ENCODE results near the gene CD7. TPM values are rescaled to one million over a fixed set of nuclear protein-coding genes. Genes with fewer than 3 reads are reported as not detected.

CD7 gene
- total RNA-seq, 1 donor from 2014 or later: 7.1 TPM

DNA sequence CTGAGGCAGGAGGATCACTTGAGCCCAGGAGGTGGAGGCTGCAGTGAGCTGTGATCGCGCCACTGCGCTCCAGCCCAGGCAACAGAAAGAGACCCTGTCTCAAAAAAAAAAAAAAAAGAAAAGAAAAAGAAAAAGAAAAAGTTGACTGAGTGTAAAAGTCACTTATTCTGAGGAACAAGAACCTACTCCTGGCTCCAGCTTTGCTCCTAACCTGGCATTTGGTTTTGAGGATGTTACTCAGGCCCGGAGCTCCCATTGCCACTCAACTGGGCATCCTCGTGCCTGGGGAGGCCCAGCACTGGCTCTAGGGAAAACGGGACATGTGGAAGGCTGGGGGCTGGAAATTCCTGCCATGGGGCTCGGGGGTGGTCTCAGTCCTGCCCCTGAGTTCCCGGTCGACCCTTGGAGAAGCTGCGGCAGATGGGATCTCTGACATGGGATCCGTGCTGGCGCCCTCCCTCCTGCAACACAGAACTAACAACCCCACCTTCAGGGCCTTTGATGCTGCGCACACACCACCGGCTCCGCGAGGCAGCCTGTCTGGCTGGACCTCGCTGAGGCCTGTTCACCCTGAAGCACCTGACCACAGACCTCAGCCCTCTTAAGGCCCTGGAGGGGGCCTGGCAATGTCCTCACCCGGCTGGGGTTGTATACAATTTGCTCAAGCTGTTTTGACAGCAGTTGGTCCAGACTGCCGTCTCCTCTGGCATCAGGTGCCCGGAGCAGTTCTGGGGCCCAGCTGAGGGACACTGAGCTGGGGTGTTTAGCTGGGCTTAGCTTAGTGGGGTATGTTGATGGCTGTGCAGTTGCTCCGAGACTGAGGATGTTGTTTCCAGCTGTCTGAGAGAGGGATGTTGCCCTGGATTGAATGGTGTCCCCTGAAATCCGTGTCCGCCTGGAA is 12.3 kb downstream of the CD7 start:
- H3K27me3 ChIP-seq (ENCODE audit: low read depth): no peaks in the 10 kb centered on the region
- no peak for DNase-seq
- no peak overlapping the region for H3K27ac ChIP-seq
- TF ChIP-seq, protein P1, sequence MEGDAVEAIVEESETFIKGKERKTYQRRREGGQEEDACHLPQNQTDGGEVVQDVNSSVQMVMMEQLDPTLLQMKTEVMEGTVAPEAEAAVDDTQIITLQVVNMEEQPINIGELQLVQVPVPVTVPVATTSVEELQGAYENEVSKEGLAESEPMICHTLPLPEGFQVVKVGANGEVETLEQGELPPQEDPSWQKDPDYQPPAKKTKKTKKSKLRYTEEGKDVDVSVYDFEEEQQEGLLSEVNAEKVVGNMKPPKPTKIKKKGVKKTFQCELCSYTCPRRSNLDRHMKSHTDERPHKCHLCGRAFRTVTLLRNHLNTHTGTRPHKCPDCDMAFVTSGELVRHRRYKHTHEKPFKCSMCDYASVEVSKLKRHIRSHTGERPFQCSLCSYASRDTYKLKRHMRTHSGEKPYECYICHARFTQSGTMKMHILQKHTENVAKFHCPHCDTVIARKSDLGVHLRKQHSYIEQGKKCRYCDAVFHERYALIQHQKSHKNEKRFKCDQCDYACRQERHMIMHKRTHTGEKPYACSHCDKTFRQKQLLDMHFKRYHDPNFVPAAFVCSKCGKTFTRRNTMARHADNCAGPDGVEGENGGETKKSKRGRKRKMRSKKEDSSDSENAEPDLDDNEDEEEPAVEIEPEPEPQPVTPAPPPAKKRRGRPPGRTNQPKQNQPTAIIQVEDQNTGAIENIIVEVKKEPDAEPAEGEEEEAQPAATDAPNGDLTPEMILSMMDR (IDR thresholded peaks at IDR 0.05): no peak
- ATAC-seq: no peak
- no peaks in the 10 kb centered on the region for H3K9me3 ChIP-seq
- intact Hi-C loops (cut with DNase I): no loop called here
- H3K36me3 ChIP-seq: no peaks in the 10 kb centered on the region
- H3K4me3 ChIP-seq: no peak overlapping the region
- peaks cover 16% of the 10 kb centered on the region for H3K4me1 ChIP-seq

- TF ChIP-seq, protein P1 (IDR thresholded peaks at IDR 0.05): no peak
- DNase-seq (no peak), ATAC-seq (no peak)
- H3K4me1 ChIP-seq: peaks cover 16% of the 10 kb centered on the region
- H3K9me3 ChIP-seq: no peaks in the 10 kb centered on the region
- no peaks in the 10 kb centered on the region for H3K36me3 ChIP-seq
- H3K27ac ChIP-seq: no peak overlapping the region
- no peak overlapping the region for H3K4me3 ChIP-seq
- H3K27me3 ChIP-seq (ENCODE audit: low read depth): no peaks in the 10 kb centered on the region
- intact Hi-C loops (cut with DNase I): no loop called here
Observed at GRCh38 chr17:82303944-82304808, 13.2 kb downstream of the CD7 start.

DNA sequence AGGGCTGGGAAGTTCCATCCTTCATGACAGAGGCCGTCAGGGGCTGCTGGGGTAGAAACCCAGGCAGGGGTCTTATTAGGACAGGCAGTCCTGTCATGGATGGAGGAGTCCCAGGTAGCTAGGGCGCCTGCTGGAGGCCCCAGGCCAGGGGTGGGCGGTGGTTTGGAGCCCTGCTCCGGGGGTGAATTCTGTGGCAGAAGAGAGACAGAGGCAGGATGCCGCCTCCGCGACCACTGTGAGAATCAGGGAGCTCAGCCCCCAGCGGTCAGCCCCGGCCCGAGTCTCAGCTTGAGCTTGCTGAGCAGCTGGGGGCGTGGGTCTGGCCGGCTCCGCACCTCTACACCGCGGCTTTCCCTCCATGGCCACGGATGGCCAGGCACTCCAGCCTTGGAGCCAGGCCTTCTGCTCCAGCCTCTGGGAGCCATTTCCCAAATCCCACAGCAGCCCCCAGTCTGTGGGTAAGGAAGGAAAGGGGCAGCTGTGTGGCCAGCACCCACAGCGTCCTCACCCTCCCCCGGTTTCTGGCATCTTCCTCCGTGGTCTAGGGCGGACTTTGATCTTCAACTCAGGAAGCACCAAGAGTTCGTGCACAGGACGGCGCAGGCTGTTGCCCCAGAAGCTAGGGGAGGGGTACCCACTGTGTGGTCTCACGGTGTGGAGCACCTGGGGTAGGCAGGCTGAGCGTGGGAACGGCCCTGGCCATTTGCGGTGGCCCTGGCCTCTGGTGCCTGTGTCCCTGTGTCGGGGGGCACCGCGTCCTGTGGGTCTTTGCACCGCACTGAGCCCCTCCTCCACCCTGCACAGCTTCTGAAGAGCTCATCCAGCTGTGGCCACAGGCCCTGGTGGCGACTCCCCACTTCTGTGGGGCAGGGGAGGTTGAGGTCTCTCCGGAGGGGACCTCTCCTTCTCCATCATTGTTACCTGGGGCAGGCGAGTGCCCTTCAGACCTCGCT is 14.1 kb downstream of the CD7 start:
- H3K4me3 ChIP-seq: no peak overlapping the region
- DNase-seq: no peak
- no peaks in the 10 kb centered on the region for H3K9me3 ChIP-seq
- ATAC-seq: no peak
- H3K4me1 ChIP-seq: peaks cover 25% of the 10 kb centered on the region
- TF ChIP-seq, protein P1 (IDR thresholded peaks at IDR 0.05): no peak
- H3K36me3 ChIP-seq: no peaks in the 10 kb centered on the region
- H3K27me3 ChIP-seq (ENCODE audit: low read depth): no peaks in the 10 kb centered on the region
- intact Hi-C loops (cut with DNase I): no loop called here
- H3K27ac ChIP-seq: no peak overlapping the region

- intact Hi-C loops (cut with DNase I): no loop called here
Observed at GRCh38 chr17:82302568-82302963, 14.8 kb downstream of the CD7 start.

More at GRCh38 chr17:82302568-82302963, 14.8 kb downstream of the CD7 start:
- no peak for DNase-seq
- Histone ChIP-seq H3K27ac (no peak overlapping the region), H3K4me1 (peaks cover 30% of the 10 kb centered on the region), H3K9me3 (no peaks in the 10 kb centered on the region), H3K27me3 (ENCODE audit: low read depth) (no peaks in the 10 kb centered on the region), H3K4me3 (no peak overlapping the region), H3K36me3 (no peaks in the 10 kb centered on the region)
- ATAC-seq: no peak
- TF ChIP-seq, protein P1 (IDR thresholded peaks at IDR 0.05): no peak
